Activated CD4-positive, alpha-beta T cell treated with anti-CD3 and anti-CD28 coated beads for 36 hours (primary cell): ENCODE measurements around the gene MINDY4. TPM values are rescaled to one million over a fixed set of nuclear protein-coding genes. Genes with fewer than 3 reads are reported as not detected.

Source experiments
- ATAC-seq: fragments of 200-7000 bp; cut with Tn5 transposase; one replicate; pipeline ENCODE4 v1.10.0; 2021; ENCODE audit warnings: mild to moderate bottlenecking, moderate library complexity
- CTCF ChIA-PET: fragments of 350-600 bp; sonication (Branson Sonifier 250); formaldehyde crosslinking; loops from one replicate; lab custom pipeline; 2021; ENCODE audit warnings: antibody characterized with exemption; lab: Charles Lee
- POLR2A ChIA-PET: fragments of 350-600 bp; sonication (Branson Sonifier 250); formaldehyde crosslinking; loops from one replicate; lab custom pipeline; 2021; ENCODE audit warnings: antibody characterized with exemption, inconsistent platforms; lab: Charles Lee
- DNase-seq: peaks from one replicate; pipeline ENCODE4 v3.0.0-alpha.2; 2020
- H3K27ac Mint-ChIP-seq: one replicate; pipeline ENCODE4 v1.8.0; 2021; ENCODE audit warnings: mixed read lengths
- H3K27me3 Mint-ChIP-seq: one replicate; pipeline ENCODE4 v1.8.0; 2021; ENCODE audit warnings: mixed read lengths
- H3K36me3 Mint-ChIP-seq: one replicate; pipeline ENCODE4 v1.8.0; 2021; ENCODE audit warnings: low read depth, mixed read lengths
- H3K4me1 Mint-ChIP-seq: one replicate; pipeline ENCODE4 v1.8.0; 2021; ENCODE audit warnings: mixed read lengths
- H3K4me3 Mint-ChIP-seq: one replicate; pipeline ENCODE4 v1.8.0; 2021; ENCODE audit warnings: mild to moderate bottlenecking, moderate library complexity, mixed read lengths
- H3K9me3 Mint-ChIP-seq: one replicate; pipeline ENCODE4 v1.8.0; 2021; ENCODE audit warnings: low read depth, mixed read lengths
- intact Hi-C, 2 experiments: fragments of 100-400 bp; cut with DNase I in 1 of 2; cut with micrococcal nuclease in 1 of 2; formaldehyde crosslinking; loops; one replicate each; pipeline versions ENCODE4 v1.14.2 to v1.15.1; 2022 to 2024; cut with DNase I, micrococcal nuclease
- total RNA-seq, 2 experiments: library from RNA; stranded (reverse); gene quantifications; one replicate each; pipeline ENCODE4 v1.2.3, GENCODE V29; 2021

MINDY4 gene
- total RNA-seq, 2 experiments from 2014 or later: 1.4 to 1.7 TPM

- DNase-seq: no peak
These were observed 138.2 kb downstream of the MINDY4 start for GRCh38 chr7:30909431-30909830.

GRCh38 chr7:30910411-30911073 is 139.3 kb downstream of the MINDY4 start:
- Mint-ChIP-seq H3K36me3 (no peaks in the 10 kb centered on the region), H3K4me1 (no peaks in the 10 kb centered on the region), H3K27me3 (no peaks in the 10 kb centered on the region), H3K27ac (no peak overlapping the region), H3K4me3 (no peak overlapping the region), H3K9me3 (no peaks in the 10 kb centered on the region)
- ATAC-seq (no peak), DNase-seq (no peak)
- ChIA-PET CTCF (no interaction called here), POLR2A (no interaction called here)
- intact Hi-C loops: no loop called here

More at GRCh38 chr7:30909431-30909830, 138.2 kb downstream of the MINDY4 start:
- CTCF ChIA-PET: no interaction called here
- Mint-ChIP-seq H3K4me3 (no peak overlapping the region), H3K9me3 (no peaks in the 10 kb centered on the region), H3K27ac (no peak overlapping the region), H3K36me3 (no peaks in the 10 kb centered on the region), H3K27me3 (no peaks in the 10 kb centered on the region), H3K4me1 (no peaks in the 10 kb centered on the region)
- ATAC-seq: no peak
- POLR2A ChIA-PET: no interaction called here
- intact Hi-C loops: no loop called here

GRCh38 chr7:30911133-30911532 is 139.9 kb downstream of the MINDY4 start:
- CTCF ChIA-PET: no interaction called here
- Mint-ChIP-seq H3K36me3 (no peaks in the 10 kb centered on the region), H3K27me3 (no peaks in the 10 kb centered on the region)

GRCh38 chr7:30911561-30911969 is 140.3 kb downstream of the MINDY4 start, which contains the start of gene AQP1:
Gene AQP1, plus strand, starts transcription at chr7:30911853. Its CDS starts 57 bp downstream, at chr7:30911910.
- ATAC-seq (no peak), DNase-seq (no peak)
- H3K4me1 Mint-ChIP-seq: no peaks in the 10 kb centered on the region
- H3K4me3 Mint-ChIP-seq: no peak within 1 kb of the TSS
- H3K27me3 Mint-ChIP-seq: no peaks in the 10 kb centered on the region
- intact Hi-C loops: no loop called here
- ChIA-PET POLR2A (interaction anchor here (0.6 kb wide), 1 partner anchor 13 kb away, joined by 5 read pairs; no protein-coding TSS in a partner anchor), CTCF (no interaction called here)
- H3K9me3 Mint-ChIP-seq: no peaks in the 10 kb centered on the region
- H3K27ac Mint-ChIP-seq: no peak within 1 kb of the TSS
- H3K36me3 Mint-ChIP-seq: no peaks in the 10 kb centered on the region

More at GRCh38 chr7:30911133-30911532, 139.9 kb downstream of the MINDY4 start:
- H3K27ac Mint-ChIP-seq: no peak overlapping the region
- no peaks in the 10 kb centered on the region for H3K4me1 Mint-ChIP-seq
- ATAC-seq (no peak), DNase-seq (no peak)
- H3K9me3 Mint-ChIP-seq: no peaks in the 10 kb centered on the region
- POLR2A ChIA-PET: interaction anchor here (0.6 kb wide), 1 partner anchor 13 kb away, joined by 5 read pairs; no protein-coding TSS in a partner anchor
- intact Hi-C loops: no loop called here
- no peak overlapping the region for H3K4me3 Mint-ChIP-seq

- CTCF ChIA-PET: no interaction called here
- ATAC-seq: no peak
- POLR2A ChIA-PET: no interaction called here
- no peaks in the 10 kb centered on the region for H3K9me3 Mint-ChIP-seq
- no peak for DNase-seq
- H3K36me3 Mint-ChIP-seq: no peaks in the 10 kb centered on the region
- H3K27ac Mint-ChIP-seq: no peak overlapping the region
- intact Hi-C loops: no loop called here
- H3K4me3 Mint-ChIP-seq: no peak overlapping the region
- H3K27me3 Mint-ChIP-seq: no peaks in the 10 kb centered on the region
- H3K4me1 Mint-ChIP-seq: no peaks in the 10 kb centered on the region
These were observed 141.0 kb downstream of the MINDY4 start for GRCh38 chr7:30912021-30912730.

GRCh38 chr7:30912731-30912985 is 141.4 kb downstream of the MINDY4 start:
- Mint-ChIP-seq H3K27me3 (no peaks in the 10 kb centered on the region), H3K4me1 (no peaks in the 10 kb centered on the region), H3K9me3 (no peaks in the 10 kb centered on the region), H3K27ac (no peak overlapping the region), H3K4me3 (no peak overlapping the region), H3K36me3 (no peaks in the 10 kb centered on the region)
- CTCF ChIA-PET: no interaction called here
- DNase-seq (no peak), ATAC-seq (no peak)
- intact Hi-C loops: no loop called here
- POLR2A ChIA-PET: no interaction called here

- intact Hi-C loops: no loop called here
- POLR2A ChIA-PET: no interaction called here
These were observed 142.0 kb downstream of the MINDY4 start for GRCh38 chr7:30912986-30913811.

GRCh38 chr7:30913821-30914515 is 142.8 kb downstream of the MINDY4 start:
- no peaks in the 10 kb centered on the region for H3K4me1 Mint-ChIP-seq
- CTCF ChIA-PET: interaction anchor here (0.6 to 0.7 kb wide), 2 partner anchors 14 to 24 kb away, joined by 3 read pairs; no protein-coding TSS in a partner anchor
- DNase-seq: no peak
- intact Hi-C loops: no loop called here
- H3K9me3 Mint-ChIP-seq: no peaks in the 10 kb centered on the region
- H3K27me3 Mint-ChIP-seq: no peaks in the 10 kb centered on the region
- H3K4me3 Mint-ChIP-seq: no peak overlapping the region
- H3K27ac Mint-ChIP-seq: no peak overlapping the region
- no peaks in the 10 kb centered on the region for H3K36me3 Mint-ChIP-seq
- ATAC-seq: no peak
- POLR2A ChIA-PET: no interaction called here

More at GRCh38 chr7:30912986-30913811, 142.0 kb downstream of the MINDY4 start:
- no peak overlapping the region for H3K4me3 Mint-ChIP-seq
- no peak overlapping the region for H3K27ac Mint-ChIP-seq
- no peaks in the 10 kb centered on the region for H3K4me1 Mint-ChIP-seq
- ATAC-seq: no peak
- CTCF ChIA-PET: interaction anchor here (0.6 kb wide), 1 partner anchor 15 kb away, joined by 3 read pairs; no protein-coding TSS in a partner anchor
- H3K36me3 Mint-ChIP-seq: no peaks in the 10 kb centered on the region
- no peaks in the 10 kb centered on the region for H3K9me3 Mint-ChIP-seq
- no peaks in the 10 kb centered on the region for H3K27me3 Mint-ChIP-seq
- no peak for DNase-seq

- POLR2A ChIA-PET: no interaction called here
- no peaks in the 10 kb centered on the region for H3K4me1 Mint-ChIP-seq
- peak; percentile 63 for ATAC-seq
These were observed 143.4 kb downstream of the MINDY4 start for GRCh38 chr7:30914596-30914995.

GRCh38 chr7:30915005-30915601 is 143.9 kb downstream of the MINDY4 start:
- Mint-ChIP-seq H3K36me3 (no peaks in the 10 kb centered on the region), H3K27me3 (no peaks in the 10 kb centered on the region), H3K4me1 (no peaks in the 10 kb centered on the region), H3K27ac (no peak overlapping the region), H3K9me3 (no peaks in the 10 kb centered on the region), H3K4me3 (no peak overlapping the region)
- ChIA-PET POLR2A (no interaction called here), CTCF (no interaction called here)
- intact Hi-C loops: no loop called here
- ATAC-seq: no peak
- DNase-seq: no peak

More at GRCh38 chr7:30914596-30914995, 143.4 kb downstream of the MINDY4 start:
- H3K36me3 Mint-ChIP-seq: no peaks in the 10 kb centered on the region
- no peak overlapping the region for H3K27ac Mint-ChIP-seq
- intact Hi-C loops: no loop called here
- no peaks in the 10 kb centered on the region for H3K9me3 Mint-ChIP-seq
- DNase-seq: peak; percentile 30
- CTCF ChIA-PET: no interaction called here
- H3K4me3 Mint-ChIP-seq: no peak overlapping the region
- H3K27me3 Mint-ChIP-seq: no peaks in the 10 kb centered on the region

GRCh38 chr7:30915751-30916150 is 144.5 kb downstream of the MINDY4 start:
- no peaks in the 10 kb centered on the region for H3K9me3 Mint-ChIP-seq
- no peak for ATAC-seq
- no peaks in the 10 kb centered on the region for H3K27me3 Mint-ChIP-seq
- H3K27ac Mint-ChIP-seq: no peak overlapping the region
- no peaks in the 10 kb centered on the region for H3K4me1 Mint-ChIP-seq
- DNase-seq: no peak
- H3K36me3 Mint-ChIP-seq: no peaks in the 10 kb centered on the region
- no peak overlapping the region for H3K4me3 Mint-ChIP-seq
- intact Hi-C loops: no loop called here
- CTCF ChIA-PET: no interaction called here
- POLR2A ChIA-PET: no interaction called here
